HG02759 (cell line): Measurements from ENCODE around the gene SUN1.
A peak's percentile ranks its signal among the peaks of the same experiment; 100 is the strongest.
"Not testable (repeated sequence)": the region's sequence is repeated elsewhere in the genome, so short reads cannot be mapped to it uniquely, and the experiment has no call there.

ENCODE experiments used
- ATAC-seq: cut with Tn5 transposase; IDR thresholded peaks from one replicate; pipeline ENCODE4 v1.9.1; 2021; ENCODE audit warnings: mild to moderate bottlenecking, moderate library complexity; ENCODE audit not compliant: unreplicated experiment

SUN1 gene

DNA sequence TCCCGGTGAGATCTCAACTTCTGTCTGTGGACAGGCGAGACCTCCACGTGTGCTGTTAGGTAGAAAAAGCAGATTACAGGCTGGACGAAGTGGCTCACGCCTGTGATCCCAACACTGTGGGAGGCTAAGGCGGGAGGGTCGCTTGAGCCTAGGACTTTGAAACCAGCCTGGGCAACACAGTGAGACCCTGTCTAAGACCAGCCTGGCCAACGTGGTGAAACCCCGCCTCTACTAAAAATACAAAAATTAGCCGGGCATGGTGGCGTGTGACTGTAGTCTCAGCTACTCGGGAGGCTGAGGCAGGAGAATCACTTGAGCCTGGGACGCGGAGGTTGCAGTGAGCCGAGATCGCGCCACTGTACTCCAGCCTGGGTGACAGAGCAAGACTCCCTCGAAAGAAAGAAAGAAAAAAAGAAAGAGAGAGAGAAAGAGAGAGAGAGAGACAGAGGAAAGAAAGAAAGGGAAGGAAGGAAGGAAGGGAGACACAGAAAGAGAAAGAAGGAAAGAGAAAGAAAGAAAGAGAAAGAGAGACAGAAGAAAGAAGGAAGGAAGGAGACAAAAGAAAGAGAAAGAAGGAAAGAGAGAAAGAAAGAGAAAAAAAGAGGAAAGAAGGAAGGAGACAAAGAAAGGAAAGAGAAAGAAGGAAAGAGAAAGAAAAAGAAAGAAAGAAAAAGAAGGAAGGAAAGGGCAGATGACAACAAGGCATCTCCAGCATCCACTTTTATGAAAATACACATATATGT, 29.6 kb upstream of the SUN1 start:
- ATAC-seq: no peak

DNA sequence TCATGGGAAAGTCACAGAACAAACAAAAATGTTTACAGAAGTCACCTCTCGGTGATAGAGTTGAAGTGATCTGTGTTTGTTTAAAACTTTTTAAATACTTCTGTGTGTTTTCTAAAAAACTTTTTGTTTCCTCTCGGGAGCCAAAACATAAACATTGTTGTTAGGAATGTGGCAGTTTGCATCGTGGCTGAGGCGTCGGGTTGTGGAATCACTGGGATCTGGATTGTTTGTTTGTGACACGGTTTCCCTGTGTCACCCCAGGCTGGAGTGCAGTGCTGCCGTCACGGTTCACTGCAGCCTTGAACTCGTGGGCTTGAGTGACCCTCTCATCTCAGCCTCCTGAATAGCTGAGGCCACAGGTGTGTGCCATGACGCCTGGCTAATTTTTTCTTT, 29.0 kb upstream of the SUN1 start:
- no peak for ATAC-seq

DNA sequence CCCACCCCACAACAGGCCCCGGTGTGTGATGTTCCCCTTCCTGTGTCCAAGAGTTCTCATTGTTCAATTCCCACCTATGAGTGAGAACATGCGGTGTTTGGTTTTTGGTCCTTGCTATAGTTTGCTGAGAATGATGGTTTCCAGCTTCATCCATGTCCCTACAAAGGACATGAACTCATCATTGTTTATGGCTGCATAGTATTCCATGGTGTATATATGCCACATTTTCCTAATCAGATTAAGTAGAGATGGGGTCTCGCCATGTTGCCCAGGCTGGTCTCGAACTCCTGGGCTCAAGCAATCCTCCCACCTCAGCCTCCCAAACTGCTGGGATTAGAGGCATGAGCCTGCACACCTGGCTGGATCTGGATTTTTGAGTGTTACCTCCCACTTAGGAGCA, 28.5 kb upstream of the SUN1 start:
- not testable (repeated sequence) for ATAC-seq

DNA sequence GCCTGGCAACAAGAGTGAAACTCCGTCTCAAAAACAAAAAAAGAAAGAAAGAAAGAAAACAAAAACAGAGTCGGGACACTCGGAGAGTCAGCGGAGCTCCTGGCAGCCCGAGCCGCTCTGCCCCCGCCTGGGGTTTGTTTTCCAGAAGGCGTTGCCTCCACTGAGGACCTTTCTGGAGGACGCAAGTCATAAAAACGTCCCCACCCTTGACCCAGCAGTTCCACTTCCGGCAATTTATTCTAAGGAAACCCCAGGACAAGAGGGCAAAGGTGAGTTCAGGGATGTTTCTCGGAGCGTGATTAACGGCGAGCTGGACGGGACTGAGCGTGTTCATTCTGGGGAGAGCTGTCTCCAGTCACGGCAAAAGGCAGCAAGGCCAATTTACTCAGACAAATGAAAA, 27.0 kb upstream of the SUN1 start:
- no peak for ATAC-seq

DNA sequence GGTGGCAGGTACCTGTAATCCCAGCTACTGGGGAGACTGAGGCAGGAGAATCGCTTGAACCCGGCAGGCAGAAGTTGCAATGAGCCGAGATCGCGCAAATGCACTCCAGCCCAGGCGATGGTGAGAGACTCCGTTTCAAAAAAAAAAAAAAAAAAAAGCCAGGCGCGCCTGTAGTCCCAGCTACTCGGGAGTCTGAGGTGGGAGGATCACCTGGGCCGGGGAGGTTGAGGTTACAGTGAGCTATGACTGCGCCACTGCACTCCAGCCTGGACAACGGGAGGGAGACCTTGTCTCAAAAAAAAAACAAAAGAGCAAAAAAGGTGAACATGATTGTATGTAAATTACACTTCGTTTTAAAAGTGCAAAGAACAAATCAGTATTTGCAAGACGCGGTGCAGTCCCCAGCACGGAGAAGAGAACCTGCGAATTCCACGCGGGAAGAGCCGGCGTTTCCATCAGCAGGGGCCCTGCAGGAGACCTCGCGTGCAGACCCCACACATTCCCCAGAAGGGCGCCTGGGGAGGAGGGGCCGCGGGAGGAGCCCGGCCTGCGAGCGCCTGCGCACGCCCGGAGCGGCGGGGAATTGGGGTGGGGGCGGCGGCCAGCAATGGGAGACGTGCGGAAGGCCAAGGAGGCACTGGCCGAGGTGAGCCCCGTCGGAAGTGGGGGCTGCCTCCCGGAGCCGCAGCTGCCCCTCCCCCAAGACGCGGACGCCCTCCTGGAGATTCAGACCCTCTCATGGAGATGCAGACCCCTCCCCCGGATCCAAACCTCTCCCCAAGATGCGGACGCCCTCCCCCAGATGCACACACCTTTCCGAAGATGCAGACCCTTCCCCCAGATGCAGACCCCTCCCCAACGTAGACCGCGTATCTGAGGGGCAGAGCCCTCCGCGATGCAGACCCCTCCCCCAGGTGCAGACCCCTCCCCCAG, 16.7 kb upstream of the SUN1 start:
- ATAC-seq: no peak

DNA sequence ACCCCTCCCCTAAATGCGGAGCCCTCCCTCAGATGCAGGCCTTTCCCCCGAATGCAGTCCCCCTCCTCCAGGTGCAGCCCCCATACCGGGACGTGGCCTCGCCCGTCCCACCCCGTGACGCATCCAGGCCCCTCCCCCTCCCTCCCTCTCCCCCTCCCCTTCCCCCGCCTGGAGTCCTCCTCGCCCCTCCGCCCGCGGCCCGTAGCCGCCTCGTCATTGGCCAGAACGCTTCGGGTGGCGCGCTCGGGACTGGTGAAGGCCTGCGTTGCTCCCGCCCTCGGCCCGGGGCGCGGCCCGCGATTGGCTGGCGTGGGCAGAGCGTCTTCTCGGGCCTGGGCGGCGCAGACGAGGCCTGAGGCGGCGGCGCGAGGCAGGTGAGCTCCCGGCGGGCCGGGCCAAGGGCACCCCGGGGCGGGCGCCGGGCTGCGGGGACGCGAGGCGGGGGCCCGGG, 16.0 kb upstream of the SUN1 start:
- ATAC-seq: peak; percentile 92

DNA sequence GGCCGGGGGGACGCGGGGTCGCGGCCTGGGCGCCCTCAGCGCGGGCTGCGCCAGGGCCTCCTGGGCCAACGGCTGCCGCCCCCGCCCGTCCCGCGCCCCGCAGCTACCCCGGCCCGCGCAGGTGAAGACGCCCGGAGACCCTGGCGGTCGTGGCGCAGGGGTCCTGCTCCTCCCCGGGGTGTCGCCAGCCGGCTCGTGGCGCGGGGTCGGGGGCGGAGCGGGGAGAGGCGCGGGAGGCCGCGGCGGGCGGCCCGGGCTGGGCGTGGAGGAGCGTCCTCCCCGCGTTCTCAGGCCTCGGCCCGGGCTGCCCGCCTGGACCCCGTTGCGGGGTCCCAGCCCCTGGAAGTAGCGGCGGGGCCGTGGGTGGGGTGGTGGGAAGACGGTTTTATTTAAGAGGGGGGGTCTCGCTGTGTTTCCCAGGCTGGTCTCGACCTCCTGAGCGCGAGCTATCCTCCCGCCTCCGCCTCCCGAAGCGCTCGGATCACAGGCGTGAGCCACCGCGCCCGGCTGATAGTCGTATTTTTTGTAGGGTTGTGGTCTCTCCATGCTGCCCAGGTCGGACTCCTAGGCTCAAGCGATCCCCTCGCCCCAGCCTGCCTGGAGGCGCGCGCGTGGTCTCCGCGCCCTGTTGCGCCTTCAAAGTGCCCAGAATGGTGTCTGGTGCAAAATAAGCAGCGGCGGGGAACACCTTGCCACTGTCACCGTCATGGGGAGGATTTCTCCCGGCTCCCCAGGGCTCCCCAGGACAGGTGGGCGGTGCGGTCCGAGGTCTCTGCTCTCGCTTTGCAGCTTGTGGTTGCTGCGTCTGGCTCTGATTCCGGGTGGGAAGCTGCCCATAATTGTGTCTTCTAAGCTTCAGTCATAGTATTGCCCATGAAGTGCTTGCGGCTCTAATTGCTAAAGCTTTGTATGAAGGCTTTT, 15.3 kb upstream of the SUN1 start:
- peak; percentile 25 for ATAC-seq

DNA sequence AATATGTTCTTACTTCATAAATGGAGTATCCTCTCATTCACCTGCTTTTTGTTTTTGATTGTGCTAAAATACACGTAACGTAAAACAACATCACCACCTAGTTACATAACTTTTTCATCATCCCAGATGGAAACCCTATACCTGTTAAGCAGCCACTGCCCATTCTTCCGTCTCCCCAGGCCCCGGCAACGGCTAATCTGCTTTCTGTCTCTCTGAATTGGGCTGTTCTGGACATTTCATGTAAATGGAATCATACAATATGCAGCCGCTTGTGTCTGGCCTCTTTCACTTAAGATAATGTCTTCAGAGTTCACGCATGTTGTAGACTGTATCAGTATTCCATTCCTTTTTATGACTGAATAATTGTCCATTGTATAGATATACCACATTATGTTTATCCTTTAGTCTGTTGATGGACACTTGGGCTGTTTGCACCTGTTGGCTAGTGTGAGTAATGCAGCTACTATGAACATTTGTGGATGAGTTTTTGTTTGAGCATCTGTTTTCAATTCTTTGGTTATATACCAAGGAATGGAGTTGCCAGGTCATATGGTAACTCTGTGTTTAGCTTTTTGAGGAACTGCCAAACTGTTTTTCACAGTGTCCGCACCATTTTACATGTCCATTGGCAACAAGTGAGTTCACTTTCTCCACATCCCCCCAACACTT, 14.1 kb upstream of the SUN1 start:
- ATAC-seq: no peak

DNA sequence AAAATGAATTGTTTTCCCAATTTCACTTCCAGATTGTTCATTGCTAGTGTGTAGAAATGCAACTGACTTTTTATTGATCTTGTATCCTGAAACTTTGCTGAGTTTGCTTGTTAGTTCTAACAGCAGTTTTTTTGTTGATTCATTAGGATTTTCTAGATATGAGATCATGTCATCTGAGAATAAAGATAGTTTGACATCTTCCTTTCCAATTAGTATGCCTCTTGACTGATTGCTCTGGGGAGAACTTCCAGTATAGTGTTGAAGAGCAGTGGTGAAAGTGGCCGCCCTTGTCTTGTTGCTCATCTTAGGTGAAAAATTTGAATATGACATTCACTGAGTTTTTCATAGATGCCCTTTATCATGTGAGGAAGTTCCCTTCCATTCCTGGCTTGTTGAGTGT, 11.9 kb upstream of the SUN1 start:
- ATAC-seq: no peak

DNA sequence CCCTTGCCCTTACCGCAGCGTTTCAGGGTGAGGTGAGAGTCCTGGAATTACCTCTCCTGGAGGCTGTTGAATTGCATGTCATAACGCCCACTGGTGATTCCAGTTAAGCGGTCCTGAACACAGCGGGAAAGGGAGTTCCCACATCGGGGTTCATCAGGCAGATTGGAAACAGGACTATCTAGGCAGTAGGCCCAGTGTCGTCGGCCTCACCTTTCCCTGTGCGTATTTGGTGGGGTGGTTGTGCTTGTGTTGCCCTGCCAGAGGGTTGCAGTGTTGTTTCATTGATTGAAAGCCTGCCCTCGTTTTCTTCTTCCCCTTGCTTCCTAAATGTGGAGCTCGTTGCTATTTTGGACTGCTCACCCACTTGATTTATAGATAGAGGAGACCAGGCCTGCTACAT, 10.6 kb upstream of the SUN1 start:
- ATAC-seq: no peak

DNA sequence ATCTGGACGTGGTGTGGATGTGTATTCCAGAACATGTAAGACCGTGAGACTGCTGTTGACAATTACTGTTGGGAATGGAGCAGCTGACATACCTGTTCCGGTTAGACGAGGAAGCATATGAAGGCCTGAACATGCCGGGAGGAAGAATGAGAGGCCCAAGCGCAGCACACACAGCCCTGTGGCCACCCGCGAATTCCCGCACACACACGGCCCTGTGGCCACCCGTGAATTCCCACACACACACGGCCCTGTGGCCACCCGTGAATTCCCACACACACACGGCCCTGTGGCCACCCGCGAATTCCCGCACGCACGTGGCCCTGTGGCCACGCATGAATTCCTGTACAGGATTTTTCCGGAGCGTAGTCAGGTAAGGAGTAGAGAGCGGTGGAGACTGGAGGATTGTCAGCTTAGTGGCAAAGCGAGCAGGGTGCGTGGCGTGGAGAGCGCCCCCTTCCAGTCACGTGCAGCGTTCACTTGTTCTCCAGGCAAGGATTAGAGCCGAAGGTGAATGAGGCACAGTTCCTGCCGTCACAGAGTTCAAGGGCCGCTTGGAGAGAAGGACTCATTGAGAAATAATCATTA, 9.5 kb upstream of the SUN1 start:
- ATAC-seq: no peak

DNA sequence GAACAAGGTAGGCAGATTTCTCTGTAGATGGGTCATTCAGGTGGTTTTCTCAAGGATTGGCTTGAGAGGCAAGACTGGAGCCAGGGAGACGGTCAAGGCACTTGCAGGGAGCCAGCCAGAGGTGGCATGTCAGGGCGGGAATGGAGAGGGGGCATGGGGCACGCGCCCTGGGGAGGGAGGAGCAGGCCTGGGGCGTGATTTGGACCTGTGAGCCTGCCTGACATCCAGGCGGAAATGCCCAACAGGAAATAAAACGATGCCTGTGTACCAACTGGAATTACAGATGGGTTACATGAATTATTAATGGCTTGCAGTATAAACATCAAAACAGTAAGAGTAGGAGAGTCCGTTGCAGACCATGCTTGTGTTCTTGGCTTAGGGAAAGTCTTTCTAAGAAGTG, 8.6 kb upstream of the SUN1 start:
- no peak for ATAC-seq

DNA sequence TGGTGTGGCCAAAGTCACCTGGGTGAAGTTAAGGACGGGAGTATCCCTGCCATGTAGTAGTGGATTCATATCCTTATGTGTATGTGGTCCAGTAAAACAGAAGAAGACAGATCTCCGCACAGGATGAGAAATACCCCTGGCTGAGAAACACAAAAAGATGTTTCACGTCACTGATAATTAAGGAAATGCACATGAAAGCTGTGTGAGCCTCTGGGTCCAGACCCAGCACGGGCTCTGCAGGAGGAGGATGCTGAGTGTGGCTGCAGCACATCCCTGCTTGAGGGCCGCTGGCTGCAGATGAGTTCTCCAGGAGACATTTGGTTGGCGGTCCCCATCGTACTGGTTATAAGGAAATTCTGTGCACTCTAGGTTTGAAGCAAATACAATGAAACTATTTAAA, 8.2 kb upstream of the SUN1 start:
- ATAC-seq: no peak

DNA sequence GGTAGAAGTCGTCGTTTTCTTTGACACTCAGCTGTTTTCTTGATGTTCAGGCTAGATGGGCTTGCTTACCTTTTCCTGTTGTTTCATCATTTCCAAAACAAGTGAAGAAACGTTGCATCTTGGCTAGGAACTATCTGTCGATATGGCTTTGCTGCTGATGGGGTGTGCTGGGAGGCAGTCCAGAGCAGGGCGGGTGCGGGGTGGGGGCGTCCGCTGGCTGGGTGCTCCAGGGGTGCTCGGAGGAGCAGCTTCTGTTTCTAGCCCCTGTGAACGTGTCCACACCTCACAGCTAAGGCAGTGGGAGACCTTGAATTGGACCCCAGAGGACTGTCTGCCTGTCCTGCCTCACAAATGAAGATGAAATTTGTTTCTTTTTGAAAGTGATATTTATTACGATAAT, 7.6 kb upstream of the SUN1 start:
- ATAC-seq: no peak

DNA sequence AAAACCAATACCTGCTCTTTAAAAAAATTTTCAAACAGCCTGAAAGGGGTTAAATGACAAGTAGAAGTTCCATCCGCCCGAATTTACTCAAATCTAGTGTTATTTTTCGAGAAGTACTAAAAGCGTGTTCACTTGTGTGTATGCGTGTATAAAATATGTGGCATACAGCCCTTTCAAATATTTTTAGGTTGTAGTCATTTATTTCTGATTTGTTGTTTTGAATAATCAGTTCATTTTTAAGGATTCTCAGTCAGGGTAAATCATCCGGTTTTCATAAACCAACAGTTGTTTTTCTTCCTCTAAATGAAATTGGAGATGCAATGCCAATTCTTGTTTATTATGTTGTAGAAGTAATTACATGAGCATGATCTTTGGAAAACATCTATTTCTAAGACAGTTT, 6.9 kb upstream of the SUN1 start:
- no peak for ATAC-seq

DNA sequence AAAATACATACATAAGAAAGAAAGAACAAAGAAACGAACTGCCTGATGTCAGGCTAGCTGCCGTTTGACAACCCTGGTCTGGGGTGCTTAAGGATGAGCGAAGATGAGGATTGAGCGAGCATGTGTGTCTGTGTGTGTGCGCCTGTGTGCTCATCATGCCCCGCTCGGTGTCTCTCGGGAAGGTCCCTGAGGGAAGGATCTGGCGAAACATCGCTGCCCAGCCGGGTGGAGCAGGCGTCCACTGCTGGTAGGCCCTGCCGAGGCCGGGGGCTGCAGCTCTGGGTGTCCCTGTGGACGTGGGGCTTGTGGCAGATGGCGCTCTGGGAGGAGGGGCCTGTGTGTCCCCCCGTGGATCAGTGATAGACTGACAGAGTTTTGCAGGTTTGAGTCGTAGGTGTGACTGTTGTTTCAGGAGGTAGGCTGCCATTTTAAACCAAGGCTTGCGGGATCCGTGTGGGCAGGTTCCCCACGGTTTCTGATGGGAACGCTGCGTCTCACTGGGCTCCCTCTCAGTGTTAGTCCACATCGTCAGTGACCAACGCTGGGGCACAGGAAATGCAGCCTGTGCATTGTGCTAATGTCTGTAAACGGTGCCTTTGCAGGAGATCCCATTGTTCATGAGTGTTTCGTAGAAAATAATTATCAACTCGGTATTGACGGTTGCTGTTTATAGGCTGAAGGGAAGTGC, 5.9 kb upstream of the SUN1 start:
- ATAC-seq: no peak

DNA sequence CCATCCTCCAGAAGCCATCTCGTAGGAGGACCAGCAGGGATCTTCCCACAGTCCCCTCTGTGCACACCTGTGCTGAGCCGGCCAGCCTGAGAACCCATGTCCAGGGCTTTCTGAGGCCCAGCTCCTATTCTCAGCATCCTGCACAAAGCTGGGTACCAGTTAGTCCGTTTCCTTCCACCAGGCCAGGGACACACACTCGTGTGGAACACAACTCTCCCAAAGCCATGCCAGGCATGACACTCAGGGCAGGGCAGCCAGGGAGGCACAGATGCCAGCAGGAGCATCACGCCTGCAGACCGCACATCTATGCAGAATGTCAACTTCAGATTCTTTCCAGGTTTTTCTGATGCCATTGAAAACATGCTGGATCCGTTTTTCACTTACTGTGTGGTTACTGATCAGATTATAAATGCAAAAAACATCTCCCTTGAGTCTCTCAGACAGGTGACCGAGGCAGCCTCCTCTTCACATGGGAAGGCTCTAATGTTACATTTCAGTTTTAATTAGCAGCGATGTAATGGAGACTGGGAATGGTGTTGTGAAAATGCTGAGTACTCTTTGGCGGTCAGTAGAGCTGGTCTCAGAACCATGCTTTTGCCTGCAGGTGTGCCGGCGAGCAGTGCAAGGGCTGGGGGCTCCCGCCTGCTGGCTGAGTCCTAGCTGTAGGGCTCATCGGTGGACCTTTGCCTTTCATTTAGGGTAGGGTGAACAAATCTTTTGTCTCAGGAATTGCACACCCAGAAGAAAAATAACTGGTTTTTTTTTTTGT, 3.3 kb upstream of the SUN1 start:
- no peak for ATAC-seq

DNA sequence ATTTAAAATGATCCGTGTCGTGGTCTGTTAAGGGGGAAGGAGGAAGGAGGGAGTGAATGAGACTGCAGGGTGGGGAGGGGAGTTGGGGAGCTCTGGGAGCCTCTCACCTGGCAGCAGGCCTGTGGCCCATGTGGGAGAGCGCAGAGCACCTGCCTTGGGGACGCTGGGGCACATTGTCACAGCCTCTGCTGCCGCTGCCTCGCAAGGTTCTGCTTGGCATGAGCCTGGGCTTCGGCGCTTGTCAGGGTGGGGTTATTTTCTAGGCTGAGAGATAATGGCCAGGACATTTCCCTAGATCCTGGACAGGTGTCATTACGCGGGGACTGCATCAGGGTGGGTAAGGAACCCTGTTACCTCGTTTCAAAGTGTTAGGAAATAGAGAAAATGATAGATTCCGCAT, 2.2 kb upstream of the SUN1 start:
- no peak for ATAC-seq

DNA sequence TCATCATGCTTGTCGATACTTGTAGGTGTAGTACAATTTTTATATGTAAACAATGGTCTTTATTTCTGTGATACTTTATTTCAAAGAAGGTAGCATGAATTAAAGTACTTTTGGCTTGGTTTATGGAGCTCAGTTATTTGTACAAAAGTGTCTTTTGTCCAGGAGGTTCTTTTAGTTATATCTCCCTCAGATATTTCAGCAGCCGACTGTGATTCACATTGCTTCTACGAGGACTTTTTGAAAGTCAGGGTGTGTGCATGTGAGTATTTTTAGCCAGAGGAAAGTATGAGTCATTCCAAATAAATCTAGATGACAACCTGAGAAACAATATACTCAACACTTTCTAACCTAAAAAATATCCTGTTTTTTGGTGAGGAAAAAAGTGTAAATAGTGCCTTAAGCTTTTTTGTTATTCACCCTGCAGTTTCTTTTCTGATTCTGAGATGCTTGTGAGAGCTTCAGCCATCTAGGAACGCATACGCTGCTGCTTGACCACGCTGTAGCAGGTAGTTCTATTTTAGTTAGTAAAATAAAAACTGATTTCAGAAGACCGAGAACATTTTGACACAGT, 595 bp upstream of the SUN1 start:
- ATAC-seq: peak; percentile 56
